Measurements from ENCODE around the gene IL2RG. TPM values are rescaled to one million over a fixed set of nuclear protein-coding genes. Genes with fewer than 3 reads are reported as not detected.

The IL2RG gene
- total RNA-seq, 1 experiment from 2014 or later: not detected

DNA sequence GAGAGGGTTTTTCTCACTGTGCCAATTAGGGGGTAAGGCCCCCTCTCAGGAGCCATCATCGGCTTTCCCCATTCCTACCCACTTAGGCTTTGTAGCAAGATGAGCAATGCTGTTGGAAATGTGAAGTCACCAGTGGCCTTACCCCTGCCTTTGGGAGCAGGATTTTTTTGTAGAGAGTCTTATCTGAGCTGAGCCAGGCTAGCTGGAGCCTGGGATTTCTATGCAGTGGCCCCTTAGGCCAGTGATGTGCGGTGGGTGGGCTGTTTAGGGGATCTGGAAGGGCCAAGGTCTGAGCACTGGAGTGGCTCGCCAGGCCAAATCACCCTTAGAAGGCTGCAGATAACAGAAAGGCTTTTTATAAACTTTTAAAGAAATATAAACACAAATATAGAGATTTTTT lies 9.1 kb downstream of the IL2RG start:
- Histone ChIP-seq H2BK20ac (ENCODE audit: low read depth, low read length, poor library complexity, severe bottlenecking) (no peak overlapping the region), H3K27me3 (ENCODE audit: insufficient read depth, low read length) (no peaks in the 10 kb centered on the region; the same call in 1 of the 2 replicates), H3K79me1 (ENCODE audit: insufficient read depth, low read depth, low read length, poor library complexity, severe bottlenecking) (no peaks in the 10 kb centered on the region), H3K9ac (ENCODE audit: extremely low read depth, insufficient read length, low read length) (no peak overlapping the region), H3T11ph (ENCODE audit: low read length) (no peak overlapping the region), H2BK12ac (ENCODE audit: insufficient read length, low read depth, low read length) (no peak overlapping the region), H3K23me2 (ENCODE audit: insufficient read length, low read depth, low read length, poor library complexity, severe bottlenecking) (no peaks in the 10 kb centered on the region), H3K27ac (ENCODE audit: insufficient read length, low read depth, low read length) (no peak overlapping the region), H4K8ac (replicated peaks; ENCODE audit: insufficient read length, low read depth, low read length) (no peak overlapping the region), H3K4me1 (ENCODE audit: insufficient read depth, low read length) (peaks cover 9% of the 10 kb centered on the region; the same call in 1 of the 2 replicates), H2BK15ac (ENCODE audit: low read depth, low read length) (no peak overlapping the region), H3K56ac (ENCODE audit: insufficient read length, low read depth, low read length) (no peak overlapping the region), H3K18ac (ENCODE audit: insufficient read length, low read depth, low read length) (no peak overlapping the region), H3K79me2 (ENCODE audit: insufficient read depth, low read length) (no peaks in the 10 kb centered on the region), H2AFZ (ENCODE audit: low read length) (no peak overlapping the region), H3K9me3 (ENCODE audit: control insufficient read depth, low read depth, low read length) (peaks cover 9% of the 10 kb centered on the region), H3K4ac (ENCODE audit: low read depth, low read length) (no peak overlapping the region), H4K5ac (ENCODE audit: insufficient read length, low read depth, low read length) (no peak overlapping the region), H3K23ac (ENCODE audit: insufficient read length, low read depth, low read length) (no peak overlapping the region), H4K20me1 (ENCODE audit: control insufficient read depth, insufficient read depth, insufficient read length) (no peaks in the 10 kb centered on the region), H4K91ac (ENCODE audit: insufficient read length, low read depth, low read length) (no peak overlapping the region), H2BK120ac (ENCODE audit: low read depth, low read length, poor library complexity, severe bottlenecking) (no peak overlapping the region), H2BK5ac (ENCODE audit: insufficient read length, low read length) (no peak overlapping the region), H2AK5ac (ENCODE audit: insufficient read length, low read length) (no peak overlapping the region), H3K14ac (ENCODE audit: insufficient read depth, low read length) (no peak overlapping the region), H3K4me2 (ENCODE audit: insufficient read depth, insufficient read length, low read length) (no peak overlapping the region)
- no CpG with 5 or more reads among the region's 3 CpGs for WGBS (ENCODE audit: extremely low coverage, insufficient read length, low lambda C conversion rate)
- Mint-ChIP-seq H3K4me3 (no peak overlapping the region), H3K27ac (peak overlapping the region in 1 of 3 experiments; percentile 82; a peak in 1 of 7 replicates), H3K27me3 (ENCODE audit: low read depth) (peaks cover 44% of the 10 kb centered on the region), H3K9me3 (peaks cover 70 to 78% of the 10 kb centered on the region in 2 experiments), H3K4me1 (peaks cover 53 to 67% of the 10 kb centered on the region in 2 experiments), H3K36me3 (ENCODE audit: insufficient read depth in 1 of 3, low read depth in 3 of 3) (peaks cover 2 to 12% (median 10%) of the 10 kb centered on the region in 3 experiments; a peak in 5 of 7 replicates)
- TF ChIP-seq, protein P1, sequence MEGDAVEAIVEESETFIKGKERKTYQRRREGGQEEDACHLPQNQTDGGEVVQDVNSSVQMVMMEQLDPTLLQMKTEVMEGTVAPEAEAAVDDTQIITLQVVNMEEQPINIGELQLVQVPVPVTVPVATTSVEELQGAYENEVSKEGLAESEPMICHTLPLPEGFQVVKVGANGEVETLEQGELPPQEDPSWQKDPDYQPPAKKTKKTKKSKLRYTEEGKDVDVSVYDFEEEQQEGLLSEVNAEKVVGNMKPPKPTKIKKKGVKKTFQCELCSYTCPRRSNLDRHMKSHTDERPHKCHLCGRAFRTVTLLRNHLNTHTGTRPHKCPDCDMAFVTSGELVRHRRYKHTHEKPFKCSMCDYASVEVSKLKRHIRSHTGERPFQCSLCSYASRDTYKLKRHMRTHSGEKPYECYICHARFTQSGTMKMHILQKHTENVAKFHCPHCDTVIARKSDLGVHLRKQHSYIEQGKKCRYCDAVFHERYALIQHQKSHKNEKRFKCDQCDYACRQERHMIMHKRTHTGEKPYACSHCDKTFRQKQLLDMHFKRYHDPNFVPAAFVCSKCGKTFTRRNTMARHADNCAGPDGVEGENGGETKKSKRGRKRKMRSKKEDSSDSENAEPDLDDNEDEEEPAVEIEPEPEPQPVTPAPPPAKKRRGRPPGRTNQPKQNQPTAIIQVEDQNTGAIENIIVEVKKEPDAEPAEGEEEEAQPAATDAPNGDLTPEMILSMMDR (conservative IDR thresholded peaks at IDR 0.05): no peak
- no peak for DNase-seq
